GM23248 (cell line): Measurements from ENCODE around the gene DGKB.

Experiments used
- EZH2 ChIP-seq: fragments of 200-600 bp; sonication (generic); IDR thresholded peaks from 2 replicates; pipeline ENCODE4 v1.6.1; 2018; ENCODE audit warnings: antibody characterized with exemption, mild to moderate bottlenecking; ENCODE audit not compliant: insufficient read depth, poor library complexity, severe bottlenecking
- EZH2phosphoT487 ChIP-seq: fragments of 200-600 bp; sonication (generic); IDR thresholded peaks from 2 replicates; pipeline ENCODE4 v1.6.1; 2018; ENCODE audit warnings: antibody characterized with exemption, moderate library complexity, mild to moderate bottlenecking, low read depth; ENCODE audit not compliant: insufficient read depth

- TF ChIP-seq EZH2 (no peak), EZH2phosphoT487 (no peak)
These were observed 8.5 kb upstream of the DGKB start for GRCh38 chr7:14911077-14911476.
